ENCODE measurements around the gene EIF4B. TPM values are rescaled to one million over a fixed set of nuclear protein-coding genes. Genes with fewer than 3 reads are reported as not detected.
"Not testable (repeated sequence)": the region's sequence is repeated elsewhere in the genome, so short reads cannot be mapped to it uniquely, and the experiment has no call there.

Gene EIF4B
- total RNA-seq, 2 donors from 2014 or later = 279 to 338 TPM

DNA sequence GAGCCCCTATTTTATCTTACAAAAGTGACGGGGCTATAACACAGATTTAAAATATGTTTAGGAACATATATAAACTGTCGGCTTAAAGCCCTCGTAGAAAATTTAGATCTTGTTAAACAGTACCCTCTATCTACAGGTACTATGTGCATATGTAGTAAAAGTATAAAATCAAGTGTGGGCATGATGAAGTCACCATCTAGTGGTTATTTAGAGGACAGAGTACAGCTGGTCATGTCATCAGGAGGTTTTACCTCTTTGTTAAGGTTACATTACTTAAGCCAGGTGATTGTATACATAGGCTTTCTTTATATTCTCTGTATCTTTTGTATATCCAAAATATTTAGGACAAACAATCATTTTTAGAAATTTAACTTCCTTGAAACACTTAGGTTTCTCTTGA is 25.4 kb downstream of the EIF4B start:
- no peak for TF ChIP-seq CTCF (IDR thresholded peaks at IDR 0.05)
- Histone ChIP-seq H3K27ac (no peak overlapping the region), H3K4me1 (ENCODE audit: control insufficient read depth in 1 of 2, low read depth in 2 of 2) (no peaks in the 10 kb centered on the region), H3K4me3 (no peak overlapping the region), H3K9me3 (no peaks in the 10 kb centered on the region), H3K27me3 (replicated peaks; ENCODE audit: insufficient read depth) (no peaks in the 10 kb centered on the region), H3K36me3 (peaks cover 65% of the 10 kb centered on the region)
- ATAC-seq (ENCODE audit: insufficient number of reproducible peaks, low FRiP score, low read depth) (no peak), DNase-seq (ENCODE audit: low spot score) (no peak)

DNA sequence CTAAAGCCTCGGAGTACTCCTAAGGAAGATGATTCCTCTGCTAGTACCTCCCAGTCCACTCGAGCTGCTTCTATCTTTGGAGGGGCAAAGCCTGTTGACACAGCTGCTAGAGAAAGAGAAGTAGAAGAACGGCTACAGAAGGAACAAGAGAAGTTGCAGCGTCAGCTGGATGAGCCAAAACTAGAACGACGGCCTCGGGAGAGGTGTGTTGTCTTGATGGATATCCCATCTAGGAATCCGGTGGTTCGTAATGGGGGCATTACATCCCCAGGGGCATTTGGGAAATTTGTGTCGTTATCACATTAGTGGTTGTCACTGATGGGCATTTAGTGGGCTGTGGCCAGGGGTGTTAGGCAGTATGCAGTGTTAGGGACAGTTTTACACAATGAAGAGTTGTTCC is 27.6 kb downstream of the EIF4B start:
- H3K9me3 ChIP-seq; H3K4me1 ChIP-seq (ENCODE audit: control insufficient read depth in 1 of 2, low read depth in 2 of 2); H3K4me3 ChIP-seq; DNase-seq (ENCODE audit: low spot score); H3K27me3 ChIP-seq (replicated peaks; ENCODE audit: insufficient read depth); H3K27ac ChIP-seq; ATAC-seq (ENCODE audit: insufficient number of reproducible peaks, low FRiP score, low read depth): not testable (repeated sequence)
- peaks cover 65% of the 10 kb centered on the region for H3K36me3 ChIP-seq

- H3K4me1 ChIP-seq (ENCODE audit: control insufficient read depth in 1 of 2, low read depth in 2 of 2) = peaks cover 0 to 14% of the 10 kb centered on the region in 2 donors
- no peak for ATAC-seq (ENCODE audit: insufficient number of reproducible peaks, low FRiP score, low read depth)
- no peak for TF ChIP-seq CTCF (IDR thresholded peaks at IDR 0.05)
- no peak for DNase-seq (ENCODE audit: low spot score)
- H3K27ac ChIP-seq = no peak overlapping the region
- H3K27me3 ChIP-seq (replicated peaks; ENCODE audit: insufficient read depth) = no peaks in the 10 kb centered on the region
- no peaks in the 10 kb centered on the region for H3K9me3 ChIP-seq
- H3K4me3 ChIP-seq = no peak overlapping the region
- H3K36me3 ChIP-seq = peaks cover 61% of the 10 kb centered on the region
These were observed 28.2 kb downstream of the EIF4B start for GRCh38 chr12:53034459-53034858.

DNA sequence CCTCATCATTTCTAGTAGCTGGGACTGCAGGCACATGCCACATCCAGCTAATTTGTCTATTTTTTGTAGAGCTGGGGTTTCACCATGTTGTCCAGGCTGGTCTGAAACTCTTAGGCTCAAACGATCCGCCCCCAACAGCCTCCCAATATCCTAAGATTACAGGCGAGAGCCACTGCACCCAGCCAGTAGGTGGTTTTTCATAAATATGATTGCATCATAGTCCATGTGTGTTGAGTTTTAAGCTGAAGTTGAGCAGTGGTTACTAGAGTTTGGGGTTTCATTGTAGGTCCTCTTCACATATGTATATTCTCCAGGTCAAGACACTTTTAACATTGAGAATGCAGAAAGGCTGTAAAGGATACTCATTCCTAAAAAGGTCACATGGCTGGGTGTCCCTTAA is 30.5 kb downstream of the EIF4B start:
- no peak for DNase-seq (ENCODE audit: low spot score)
- no peak for ATAC-seq (ENCODE audit: insufficient number of reproducible peaks, low FRiP score, low read depth)
- Histone ChIP-seq H3K4me3 (no peak overlapping the region), H3K9me3 (no peaks in the 10 kb centered on the region), H3K36me3 (peaks cover 55% of the 10 kb centered on the region), H3K27ac (no peak overlapping the region), H3K27me3 (replicated peaks; ENCODE audit: insufficient read depth) (no peaks in the 10 kb centered on the region), H3K4me1 (ENCODE audit: control insufficient read depth in 1 of 2, low read depth in 2 of 2) (peaks cover 0 to 14% of the 10 kb centered on the region in 2 donors)
- TF ChIP-seq CTCF (IDR thresholded peaks at IDR 0.05) = no peak

GRCh38 chr12:53039851-53040250 is 33.6 kb downstream of the EIF4B start:
- DNase-seq (ENCODE audit: low spot score) (no peak), ATAC-seq (ENCODE audit: insufficient number of reproducible peaks, low FRiP score, low read depth) (no peak)
- no peak for TF ChIP-seq CTCF (IDR thresholded peaks at IDR 0.05)
- Histone ChIP-seq H3K27ac (peak overlapping the region; percentile 87 to 88), H3K27me3 (replicated peaks; ENCODE audit: insufficient read depth) (no peaks in the 10 kb centered on the region), H3K36me3 (peaks cover 42% of the 10 kb centered on the region), H3K4me3 (no peak overlapping the region), H3K4me1 (ENCODE audit: control insufficient read depth in 1 of 2, low read depth in 2 of 2) (peaks cover 8 to 37% of the 10 kb centered on the region in 2 donors), H3K9me3 (no peaks in the 10 kb centered on the region)
